HG03460 (cell line): Measurements from ENCODE around the gene ZRANB3.

Source experiments
- ATAC-seq: cut with Tn5 transposase; IDR thresholded peaks from one replicate; pipeline ENCODE4 v1.9.1; 2021; ENCODE audit not compliant: unreplicated experiment

The ZRANB3 gene

GRCh38 chr2:135186054-135186453, 345.0 kb downstream of the ZRANB3 start:
- ATAC-seq: no peak

- no peak for ATAC-seq
Measured at GRCh38 chr2:135183822-135184221, 347.2 kb downstream of the ZRANB3 start.

- ATAC-seq: no peak
Measured at GRCh38 chr2:135182601-135183000, 348.4 kb downstream of the ZRANB3 start.

GRCh38 chr2:135182190-135182589, 348.8 kb downstream of the ZRANB3 start:
- no peak for ATAC-seq

- no peak for ATAC-seq
Measured at GRCh38 chr2:135179689-135180088, 351.3 kb downstream of the ZRANB3 start.

GRCh38 chr2:135175177-135175576, 355.8 kb downstream of the ZRANB3 start:
- ATAC-seq: no peak

- no peak for ATAC-seq
Measured at GRCh38 chr2:135174810-135175093, 356.3 kb downstream of the ZRANB3 start.

GRCh38 chr2:135174049-135174809, 356.8 kb downstream of the ZRANB3 start:
- ATAC-seq: no peak

- no peak for ATAC-seq
Measured at GRCh38 chr2:135169900-135170753, 360.9 kb downstream of the ZRANB3 start.

GRCh38 chr2:135168204-135168856, 362.7 kb downstream of the ZRANB3 start:
- ATAC-seq: no peak

GRCh38 chr2:135167273-135167672, 363.7 kb downstream of the ZRANB3 start:
- ATAC-seq: no peak

- ATAC-seq: no peak
Measured at GRCh38 chr2:135164431-135164830, 366.6 kb downstream of the ZRANB3 start.

GRCh38 chr2:135163901-135164300, 367.1 kb downstream of the ZRANB3 start:
- no peak for ATAC-seq

- ATAC-seq: no peak
Measured at GRCh38 chr2:135163306-135163705, 367.7 kb downstream of the ZRANB3 start.

- ATAC-seq: no peak
Measured at GRCh38 chr2:135162786-135163185, 368.2 kb downstream of the ZRANB3 start.

- ATAC-seq: no peak
Measured at GRCh38 chr2:135162377-135162776, 368.6 kb downstream of the ZRANB3 start.

- ATAC-seq: no peak
Measured at GRCh38 chr2:135159191-135159590, 371.8 kb downstream of the ZRANB3 start.

- ATAC-seq: no peak
Measured at GRCh38 chr2:135157856-135158255, 373.2 kb downstream of the ZRANB3 start.

- no peak for ATAC-seq
Measured at GRCh38 chr2:135154962-135155361, 376.1 kb downstream of the ZRANB3 start.

GRCh38 chr2:135152361-135152760, 378.7 kb downstream of the ZRANB3 start:
- ATAC-seq: no peak

- ATAC-seq: no peak
Measured at GRCh38 chr2:135151615-135152014, 379.4 kb downstream of the ZRANB3 start.

- ATAC-seq: no peak
Measured at GRCh38 chr2:135150725-135151124, 380.3 kb downstream of the ZRANB3 start.
